ENCODE data around the gene NYAP1.

DNA sequence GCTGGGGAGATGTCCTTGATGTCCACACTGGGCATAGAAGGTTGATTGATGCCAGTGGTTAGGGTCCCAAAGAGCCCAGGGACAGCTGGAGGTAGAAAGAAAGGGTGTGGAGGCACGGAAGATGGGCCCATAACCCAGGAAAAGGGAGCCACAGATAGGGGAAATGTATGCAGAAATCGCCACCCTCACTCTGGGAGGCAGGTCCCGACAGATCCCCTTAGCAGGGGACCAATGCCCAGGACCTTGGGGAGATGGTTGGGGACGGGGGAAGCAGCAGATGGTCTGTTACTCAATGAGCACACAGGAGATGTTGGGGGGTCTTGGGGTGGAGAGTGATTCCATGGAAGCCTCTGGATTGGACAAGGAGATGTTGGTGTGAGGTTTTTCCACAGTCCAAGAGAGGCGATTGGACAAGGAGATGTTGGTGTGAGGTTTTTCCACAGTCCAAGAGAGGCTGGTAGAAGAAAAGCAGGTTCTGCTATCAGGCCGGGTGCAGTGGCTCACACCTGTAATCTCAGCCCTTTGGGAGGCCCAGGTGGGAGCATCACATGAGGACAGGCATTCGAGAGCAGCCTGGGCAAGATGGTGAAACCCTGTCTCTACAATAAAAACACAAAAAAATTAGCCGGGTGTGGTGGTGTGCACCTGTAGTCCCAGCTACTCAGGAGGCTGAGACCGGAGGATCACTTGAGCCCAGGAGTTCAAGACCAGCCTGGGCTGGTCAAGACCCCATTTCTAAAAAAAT, 40.5 kb upstream of the NYAP1 start:
- TF ChIP-seq, protein P1, sequence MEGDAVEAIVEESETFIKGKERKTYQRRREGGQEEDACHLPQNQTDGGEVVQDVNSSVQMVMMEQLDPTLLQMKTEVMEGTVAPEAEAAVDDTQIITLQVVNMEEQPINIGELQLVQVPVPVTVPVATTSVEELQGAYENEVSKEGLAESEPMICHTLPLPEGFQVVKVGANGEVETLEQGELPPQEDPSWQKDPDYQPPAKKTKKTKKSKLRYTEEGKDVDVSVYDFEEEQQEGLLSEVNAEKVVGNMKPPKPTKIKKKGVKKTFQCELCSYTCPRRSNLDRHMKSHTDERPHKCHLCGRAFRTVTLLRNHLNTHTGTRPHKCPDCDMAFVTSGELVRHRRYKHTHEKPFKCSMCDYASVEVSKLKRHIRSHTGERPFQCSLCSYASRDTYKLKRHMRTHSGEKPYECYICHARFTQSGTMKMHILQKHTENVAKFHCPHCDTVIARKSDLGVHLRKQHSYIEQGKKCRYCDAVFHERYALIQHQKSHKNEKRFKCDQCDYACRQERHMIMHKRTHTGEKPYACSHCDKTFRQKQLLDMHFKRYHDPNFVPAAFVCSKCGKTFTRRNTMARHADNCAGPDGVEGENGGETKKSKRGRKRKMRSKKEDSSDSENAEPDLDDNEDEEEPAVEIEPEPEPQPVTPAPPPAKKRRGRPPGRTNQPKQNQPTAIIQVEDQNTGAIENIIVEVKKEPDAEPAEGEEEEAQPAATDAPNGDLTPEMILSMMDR (IDR thresholded peaks at IDR 0.05; ENCODE audit: insufficient read depth, low read depth, low read length) = no peak
- TF ChIP-seq EZH2 (IDR thresholded peaks at IDR 0.05; ENCODE audit: insufficient read depth, low read length) = no peak
